Tibial nerve (tissue), 4 donors: ENCODE data around the gene GGCX. TPM values are rescaled to one million over a fixed set of nuclear protein-coding genes. Genes with fewer than 3 reads are reported as not detected.

Experiments used
- DNase-seq, 2 donors: peaks; one replicate each; pipeline ENCODE4 v3.0.0-alpha.2; 2019; ENCODE audit warnings: low spot score in 2 of 2
- H3K27ac ChIP-seq, 4 donors: fragments of 200-600 bp; sonication (generic) in 3 of 4; one replicate each; pipeline ENCODE4 v1.5.1; 2017 to 2019; ENCODE audit warnings: mild to moderate bottlenecking in 1 of 4
- H3K27me3 ChIP-seq, 2 donors: fragments of 200-600 bp; sonication (generic) in 1 of 2; one replicate each; pipeline versions ENCODE4 v1.5.1 to v1.6.0; 2017 to 2019
- H3K36me3 ChIP-seq, 3 donors: fragments of 200-600 bp; sonication (generic); one replicate each; pipeline ENCODE4 v1.5.1; 2018 to 2019
- H3K4me1 ChIP-seq, 4 donors: fragments of 200-600 bp; sonication (generic) in 3 of 4; one replicate each; pipeline ENCODE4 v1.5.1; 2017 to 2019
- H3K4me3 ChIP-seq, 4 donors: fragments of 200-600 bp; sonication (generic) in 3 of 4; one replicate each; pipeline ENCODE4 v1.5.1; 2017 to 2019; ENCODE audit warnings: mild to moderate bottlenecking in 1 of 4, moderate library complexity in 1 of 4
- H3K9me3 ChIP-seq, 4 donors: fragments of 200-600 bp; sonication (generic) in 3 of 4; one replicate each; pipeline ENCODE4 v1.5.1; 2017 to 2019
- CTCF ChIP-seq, 5 experiments: fragments of 200-600 bp in 3 of 5; fragments of 450-650 bp in 2 of 5; sonication (generic) in 3 of 5; IDR thresholded peaks; one replicate each; pipeline ENCODE4 v1.5.1; 2016 to 2019; ENCODE audit warnings: antibody characterized with exemption in 5 of 5, mild to moderate bottlenecking in 3 of 5, moderate library complexity in 2 of 5
- EP300 ChIP-seq, 2 donors: sonication (generic); formaldehyde crosslinking; IDR thresholded peaks; one replicate each; pipeline ENCODE4 v1.6.1; 2017; ENCODE audit warnings: antibody characterized with exemption in 2 of 2, mild to moderate bottlenecking in 1 of 2
- POLR2A ChIP-seq, 2 donors: fragments of 450-650 bp; IDR thresholded peaks; one replicate each; pipeline ENCODE4 v1.6.1; 2017; ENCODE audit warnings: antibody characterized with exemption in 2 of 2, mild to moderate bottlenecking in 2 of 2, moderate library complexity in 2 of 2
- WGBS, 2 donors: methylation state at CpG; one replicate each; pipeline ENCODE4 v1.1.5; 2018; 5-methylcytosine and 5-hydroxymethylcytosine counted together
- total RNA-seq, 4 donors: library from RNA; depleted of rRNA; stranded (reverse); fragments of >200 nt; gene quantifications; one replicate each; pipeline ENCODE4 v1.1.0, GENCODE V29; 2016

Gene GGCX
- total RNA-seq, 4 donors from 2014 or later = 24.7 to 34.3 (median 27.1) TPM

- Histone ChIP-seq H3K27me3 (no peaks in the 10 kb centered on the region), H3K27ac (no peak overlapping the region), H3K36me3 (peaks cover under 1 to 59% (median 3%) of the 10 kb centered on the region in 3 donors), H3K4me1 (peaks cover 0 to 30% (median 17%) of the 10 kb centered on the region in 4 donors), H3K9me3 (no peaks in the 10 kb centered on the region), H3K4me3 (no peak overlapping the region)
- DNase-seq = no peak
- 94 to 96% methylated on average over 1 of the region's 1 CpG for WGBS, 2 donors
- TF ChIP-seq POLR2A (IDR thresholded peaks at IDR 0.05) (no peak), CTCF (IDR thresholded peaks at IDR 0.05) (no peak), EP300 (IDR thresholded peaks at IDR 0.05) (no peak)
Observed at GRCh38 chr2:85558160-85558559, 3.1 kb downstream of the GGCX start.

GRCh38 chr2:85557130-85557529 is 4.2 kb downstream of the GGCX start:
- Histone ChIP-seq H3K36me3 (peaks cover 2 to 69% (median 11%) of the 10 kb centered on the region in 3 donors), H3K9me3 (no peaks in the 10 kb centered on the region), H3K4me1 (peaks cover 0 to 28% (median 17%) of the 10 kb centered on the region in 4 donors), H3K4me3 (no peak overlapping the region), H3K27ac (no peak overlapping the region), H3K27me3 (no peaks in the 10 kb centered on the region)
- no peak for TF ChIP-seq POLR2A (IDR thresholded peaks at IDR 0.05)
- TF ChIP-seq CTCF (IDR thresholded peaks at IDR 0.05) = no peak
- no peak for TF ChIP-seq EP300 (IDR thresholded peaks at IDR 0.05)
- WGBS, 2 donors = 91 to 98% methylated on average over 5 of the region's 5 CpGs
- DNase-seq = no peak

GRCh38 chr2:85554980-85555612 is 6.2 kb downstream of the GGCX start:
- Histone ChIP-seq H3K4me3 (no peak overlapping the region), H3K36me3 (peaks cover 2 to 89% (median 16%) of the 10 kb centered on the region in 3 donors), H3K27me3 (no peaks in the 10 kb centered on the region), H3K4me1 (peaks cover 0 to 25% (median 7%) of the 10 kb centered on the region in 4 donors), H3K9me3 (no peaks in the 10 kb centered on the region), H3K27ac (no peak overlapping the region)
- DNase-seq = no peak
- TF ChIP-seq POLR2A (IDR thresholded peaks at IDR 0.05) (no peak), CTCF (IDR thresholded peaks at IDR 0.05) (no peak), EP300 (IDR thresholded peaks at IDR 0.05) (no peak)
- 85 to 90% methylated on average over 3 of the region's 3 CpGs for WGBS, 2 donors

GRCh38 chr2:85553184-85553583 is 8.1 kb downstream of the GGCX start:
- no peak for DNase-seq
- Histone ChIP-seq H3K9me3 (no peaks in the 10 kb centered on the region), H3K27ac (no peak overlapping the region), H3K4me3 (no peak overlapping the region), H3K36me3 (peaks cover 2 to 96% (median 16%) of the 10 kb centered on the region in 3 donors), H3K4me1 (peaks cover 0 to 9% (median 0%) of the 10 kb centered on the region in 4 donors), H3K27me3 (no peaks in the 10 kb centered on the region)
- 60 to 61% methylated on average over 6 of the region's 6 CpGs for WGBS, 2 donors
- TF ChIP-seq EP300 (IDR thresholded peaks at IDR 0.05) = no peak
- TF ChIP-seq POLR2A (IDR thresholded peaks at IDR 0.05) = no peak
- TF ChIP-seq CTCF (IDR thresholded peaks at IDR 0.05) = no peak
